Left cardiac atrium (tissue), 4 donors: ENCODE measurements around the gene FBXW2. TPM values are rescaled to one million over a fixed set of nuclear protein-coding genes. Genes with fewer than 3 reads are reported as not detected.
"Not testable (repeated sequence)": the region's sequence is repeated elsewhere in the genome, so short reads cannot be mapped to it uniquely, and the experiment has no call there.

ENCODE experiments used
- ATAC-seq, 2 donors: fragments of 200-7000 bp; cut with Tn5 transposase; one replicate each; pipeline ENCODE4 v1.9.1; 2020; ENCODE audit warnings: mild to moderate bottlenecking in 2 of 2, moderate library complexity in 2 of 2
- DNase-seq: peaks from one replicate; pipeline ENCODE4 v3.0.0-alpha.2; 2020
- intact Hi-C, 2 donors: fragments of 100-400 bp; cut with DNase I; formaldehyde crosslinking; loops; one replicate each; pipeline versions ENCODE4 v1.14.1 to v1.15.1; 2022 to 2023
- long read RNA-seq: library from polyadenylated mRNA; unstranded; transcript quantifications from one replicate; pipeline ENCODE4 v2.0.0, GENCODE V29; 2021
- total RNA-seq, 2 donors: library from RNA; stranded (reverse); fragmentation: NEBNext Ultra II Directional; extraction: Animal tissue kit (Norgen Biotek cat#: 25700); gene quantifications; one replicate each; pipeline ENCODE4 v1.2.1, GENCODE V29; 2021
- donor health status: DM: no; HTN: yes; CAD: no.
- donor health status: DM: no; HTN: yes; CAD: no; lungs with severe emphysema.
- donor health status: DM: yes; HTN: yes; CAD: no.
- donor health status: Dilated cardiomyopathy.

The FBXW2 gene
- total RNA-seq = 10 to 100 TPM; 44.6 to 45.5 TPM
- long read RNA-seq, full-length matches to known transcripts = 14 of 33 reads
- long read RNA-seq, partial matches to known transcripts = 3 of 33 reads
- long read RNA-seq, other reads (novel, unspliced or antisense) = 16 of 33 reads

GRCh38 chr9:120792898-120793765, at the start of gene FBXW2:
FBXW2 (minus strand) TSS chr9:120793416; CDS start chr9:120788258, 5,158 bp downstream.
- intact Hi-C loops = loop anchor here (5.0 to 10.0 kb wide), 3 partner anchors 49 to 142 kb away; partner anchors contain the start of gene PSMD5 (in 1 of the 2)
- DNase-seq (peak; percentile 94), ATAC-seq (peak; percentile 100)

- intact Hi-C loops = loop anchor here in 1 of 2 donors (5.0 kb wide), 1 partner anchor 50 kb away; the partner anchor contains the start of gene FBXW2
These were observed 48.9 kb upstream of the FBXW2 start for GRCh38 chr9:120841930-120842684.

GRCh38 chr9:120839146-120839545, 45.9 kb upstream of the FBXW2 start:
- ATAC-seq (no peak), DNase-seq (no peak)
- intact Hi-C loops = no loop called here

More at GRCh38 chr9:120841930-120842684, 48.9 kb upstream of the FBXW2 start:
- ATAC-seq (peak; percentile 7 to 18), DNase-seq (no peak)

- DNase-seq (no peak), ATAC-seq (no peak)
- intact Hi-C loops = no loop called here
These were observed 44.7 kb upstream of the FBXW2 start for GRCh38 chr9:120837921-120838320.

GRCh38 chr9:120833325-120833724, 40.1 kb upstream of the FBXW2 start:
- intact Hi-C loops = no loop called here
- no peak for DNase-seq
- ATAC-seq = no peak

GRCh38 chr9:120832807-120833206, 39.6 kb upstream of the FBXW2 start:
- intact Hi-C loops = no loop called here
- DNase-seq = no peak
- no peak for ATAC-seq

GRCh38 chr9:120830865-120831264, 37.6 kb upstream of the FBXW2 start:
- DNase-seq (no peak), ATAC-seq (no peak)
- intact Hi-C loops = no loop called here

GRCh38 chr9:120830151-120830550, 36.9 kb upstream of the FBXW2 start:
- intact Hi-C loops = no loop called here
- ATAC-seq (no peak), DNase-seq (no peak)

- ATAC-seq (no peak), DNase-seq (no peak)
- intact Hi-C loops = no loop called here
These were observed 36.4 kb upstream of the FBXW2 start for GRCh38 chr9:120829650-120830049.

- no peak for DNase-seq
- intact Hi-C loops = no loop called here
- ATAC-seq = no peak
These were observed 26.9 kb upstream of the FBXW2 start for GRCh38 chr9:120820095-120820494.

GRCh38 chr9:120818595-120818994, 25.4 kb upstream of the FBXW2 start:
- no peak for ATAC-seq
- intact Hi-C loops = no loop called here
- no peak for DNase-seq

- DNase-seq (no peak), ATAC-seq (no peak)
- intact Hi-C loops = no loop called here
These were observed 21.9 kb upstream of the FBXW2 start for GRCh38 chr9:120815075-120815474.

GRCh38 chr9:120808931-120809330, 15.7 kb upstream of the FBXW2 start:
- intact Hi-C loops = loop anchor here in 1 of 2 donors (10.0 kb wide), 1 partner anchor 64 kb away; no protein-coding TSS in a partner anchor
- ATAC-seq = no peak
- DNase-seq = no peak

- intact Hi-C loops = loop anchor here in 1 of 2 donors (10.0 kb wide), 1 partner anchor 63 kb away; no protein-coding TSS in a partner anchor
- DNase-seq = no peak
- no peak for ATAC-seq
These were observed 14.6 kb upstream of the FBXW2 start for GRCh38 chr9:120807607-120808379.

GRCh38 chr9:120804784-120805363, 11.7 kb upstream of the FBXW2 start:
- DNase-seq, ATAC-seq: not testable (repeated sequence)
- intact Hi-C loops = loop anchor here in 1 of 2 donors (10.0 kb wide), 1 partner anchor 60 kb away; no protein-coding TSS in a partner anchor

GRCh38 chr9:120801441-120801840, 8.2 kb upstream of the FBXW2 start:
- no peak for ATAC-seq
- no peak for DNase-seq
- intact Hi-C loops = loop anchor here in 1 of 2 donors (10.0 kb wide), 1 partner anchor 57 kb away; no protein-coding TSS in a partner anchor

GRCh38 chr9:120791161-120791560, 2.1 kb downstream of the FBXW2 start:
- intact Hi-C loops = loop anchor here (5.0 to 10.0 kb wide), 3 partner anchors 51 to 144 kb away; partner anchors contain the start of gene PSMD5 (in 1 of the 2)
- no peak for ATAC-seq
- no peak for DNase-seq

GRCh38 chr9:120787933-120788332, 5.3 kb downstream of the FBXW2 start:
- intact Hi-C loops = no loop called here
- no peak for DNase-seq
- no peak for ATAC-seq
